Activated CD8-positive, alpha-beta memory T cell treated with anti-CD3 and anti-CD28 coated beads, Interleukin-2, amount 50 U/mL, for 24 hours (primary cell): ENCODE measurements around the gene CSNK1D.

Source experiments
- DNase-seq: peaks from one replicate; pipeline ENCODE4 v3.0.0-alpha.2; 2020; ENCODE audit errors: extremely low read depth

Gene CSNK1D

DNA sequence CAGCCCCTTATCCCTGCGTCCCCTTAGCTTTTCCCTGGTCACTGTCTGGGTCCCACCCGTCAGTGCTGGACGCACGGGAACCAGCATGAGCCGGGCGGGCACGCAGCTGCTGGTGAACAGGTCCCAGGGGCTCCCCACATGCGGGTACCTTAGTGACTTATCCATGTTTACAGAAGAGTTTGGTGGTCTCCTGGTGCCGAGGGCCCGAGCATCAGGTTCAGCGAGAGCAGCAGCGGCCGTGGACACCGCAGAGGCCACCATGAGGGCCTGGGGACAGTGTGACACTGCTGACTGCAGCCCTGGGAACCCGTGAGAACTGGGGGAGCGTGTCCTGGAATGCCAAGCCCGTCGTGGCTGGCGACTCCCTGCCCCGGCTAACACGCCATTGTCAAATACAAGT lies 37.4 kb upstream of the CSNK1D start:
- no peak for DNase-seq

DNA sequence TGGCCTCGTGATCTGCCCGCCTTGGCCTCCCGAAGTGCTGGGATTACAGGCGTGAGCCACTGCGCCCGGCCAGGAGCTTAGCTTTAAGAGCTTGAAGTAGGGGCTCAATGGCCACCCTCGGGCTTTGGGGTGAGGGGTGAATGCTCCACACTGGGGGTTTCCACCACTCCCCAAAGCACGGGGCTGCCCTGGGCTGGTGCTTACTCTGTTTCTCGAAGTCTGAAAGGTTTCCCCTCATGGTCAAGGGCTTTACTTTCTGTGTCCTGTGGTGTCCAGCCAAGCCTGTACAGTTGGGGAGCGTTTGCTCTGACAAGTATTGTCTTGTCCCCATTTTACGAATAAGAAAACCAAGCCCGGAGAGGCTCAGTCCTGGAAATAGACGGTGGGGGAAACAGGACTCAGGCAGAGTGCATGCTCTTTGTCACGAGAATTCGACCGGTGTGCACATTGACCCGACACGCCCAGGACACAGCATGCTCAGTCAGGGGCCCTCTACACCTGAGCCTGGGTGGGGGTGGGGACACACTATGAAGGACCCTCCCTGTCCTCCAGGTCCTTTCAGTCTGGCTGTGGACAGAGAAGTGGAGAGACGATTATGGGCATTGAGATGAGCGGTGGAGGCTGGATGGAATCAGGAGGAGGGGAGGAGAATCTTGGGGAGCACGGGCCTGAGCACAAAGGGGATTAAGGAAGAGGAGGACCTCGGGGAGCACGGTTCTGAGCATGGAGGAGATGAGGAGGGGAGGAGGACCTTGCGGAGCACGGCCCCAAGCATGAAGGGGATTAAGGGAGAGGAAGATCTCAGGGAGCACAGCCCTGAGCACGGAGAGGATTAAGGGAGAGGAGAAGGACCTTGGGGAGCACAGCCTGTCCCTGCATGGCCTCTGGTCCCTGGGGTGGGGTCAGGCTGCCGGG lies 36.4 kb upstream of the CSNK1D start:
- DNase-seq: no peak

DNA sequence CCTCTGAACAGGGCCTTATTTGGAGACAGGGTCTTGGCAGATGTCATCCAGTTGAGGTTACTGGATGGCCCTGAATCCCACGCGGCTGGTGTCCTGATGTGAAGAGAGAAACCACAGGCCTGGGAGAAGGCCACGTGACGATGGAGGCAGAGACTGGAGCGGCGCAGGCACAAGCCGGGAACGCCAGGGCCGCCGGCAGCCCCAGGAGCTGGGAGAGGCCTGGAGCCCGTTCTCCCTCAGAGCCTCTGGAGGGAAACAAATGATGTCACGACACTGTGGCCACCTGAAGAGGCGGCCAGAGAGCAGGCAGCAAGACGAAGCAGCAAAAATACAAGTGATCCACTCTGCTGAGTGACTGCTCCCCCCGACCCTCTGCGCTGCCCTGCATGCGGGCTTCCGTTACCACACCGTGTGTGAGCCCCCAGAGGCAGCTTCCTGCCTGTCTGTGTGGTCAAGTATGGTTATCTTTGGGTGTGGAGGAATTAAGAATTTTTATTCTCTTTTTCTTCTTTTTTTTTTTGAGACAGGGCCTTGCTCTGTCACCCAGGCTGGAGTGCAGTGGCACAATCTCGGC lies 32.3 kb upstream of the CSNK1D start:
- DNase-seq: no peak

DNA sequence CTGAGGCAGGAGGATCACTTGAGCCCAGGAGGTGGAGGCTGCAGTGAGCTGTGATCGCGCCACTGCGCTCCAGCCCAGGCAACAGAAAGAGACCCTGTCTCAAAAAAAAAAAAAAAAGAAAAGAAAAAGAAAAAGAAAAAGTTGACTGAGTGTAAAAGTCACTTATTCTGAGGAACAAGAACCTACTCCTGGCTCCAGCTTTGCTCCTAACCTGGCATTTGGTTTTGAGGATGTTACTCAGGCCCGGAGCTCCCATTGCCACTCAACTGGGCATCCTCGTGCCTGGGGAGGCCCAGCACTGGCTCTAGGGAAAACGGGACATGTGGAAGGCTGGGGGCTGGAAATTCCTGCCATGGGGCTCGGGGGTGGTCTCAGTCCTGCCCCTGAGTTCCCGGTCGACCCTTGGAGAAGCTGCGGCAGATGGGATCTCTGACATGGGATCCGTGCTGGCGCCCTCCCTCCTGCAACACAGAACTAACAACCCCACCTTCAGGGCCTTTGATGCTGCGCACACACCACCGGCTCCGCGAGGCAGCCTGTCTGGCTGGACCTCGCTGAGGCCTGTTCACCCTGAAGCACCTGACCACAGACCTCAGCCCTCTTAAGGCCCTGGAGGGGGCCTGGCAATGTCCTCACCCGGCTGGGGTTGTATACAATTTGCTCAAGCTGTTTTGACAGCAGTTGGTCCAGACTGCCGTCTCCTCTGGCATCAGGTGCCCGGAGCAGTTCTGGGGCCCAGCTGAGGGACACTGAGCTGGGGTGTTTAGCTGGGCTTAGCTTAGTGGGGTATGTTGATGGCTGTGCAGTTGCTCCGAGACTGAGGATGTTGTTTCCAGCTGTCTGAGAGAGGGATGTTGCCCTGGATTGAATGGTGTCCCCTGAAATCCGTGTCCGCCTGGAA lies 31.6 kb upstream of the CSNK1D start:
- no peak for DNase-seq

DNA sequence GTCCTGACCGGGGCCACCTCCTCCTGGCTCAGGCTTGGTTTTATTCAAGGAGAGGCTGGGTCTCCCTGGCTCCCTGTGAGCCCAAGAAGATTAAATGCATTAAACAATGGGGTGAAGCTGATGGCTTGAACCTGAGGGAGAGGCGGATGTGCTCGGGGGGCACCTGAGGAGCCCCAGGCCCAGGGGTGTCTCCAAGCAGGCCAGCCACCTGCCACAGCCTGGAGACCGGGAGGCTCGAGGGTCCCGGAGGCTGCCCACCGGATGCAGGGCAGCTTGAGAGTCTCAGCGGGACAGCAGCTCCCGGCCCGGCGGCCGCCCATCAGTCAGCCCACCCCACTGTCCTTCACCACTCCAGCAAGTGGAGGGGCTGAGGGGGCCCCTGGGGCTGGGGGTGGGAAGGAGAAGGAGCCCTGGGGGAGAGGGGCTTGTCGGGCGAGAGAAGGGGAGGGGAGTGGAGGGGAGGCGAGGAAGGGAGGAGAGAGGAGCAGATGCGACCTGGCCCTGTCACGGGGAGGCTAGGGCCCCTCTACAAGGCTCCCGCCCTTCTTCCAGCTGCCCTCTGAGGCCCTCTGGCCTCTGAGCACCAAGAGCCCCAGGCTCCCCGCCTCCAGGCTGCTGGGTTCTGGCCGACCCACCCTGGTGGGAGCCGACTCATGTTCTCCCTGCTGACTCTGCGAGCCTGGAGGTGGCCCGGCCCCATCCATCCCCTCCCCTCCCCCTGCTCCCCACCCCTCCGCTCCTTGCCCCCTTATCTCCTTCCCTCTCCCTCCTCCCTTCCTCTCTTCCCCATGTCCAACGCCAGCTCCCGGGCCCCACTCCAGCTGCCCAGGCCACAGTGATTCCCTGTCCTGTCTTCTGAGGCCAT lies 30.7 kb upstream of the CSNK1D start:
- no peak for DNase-seq

DNA sequence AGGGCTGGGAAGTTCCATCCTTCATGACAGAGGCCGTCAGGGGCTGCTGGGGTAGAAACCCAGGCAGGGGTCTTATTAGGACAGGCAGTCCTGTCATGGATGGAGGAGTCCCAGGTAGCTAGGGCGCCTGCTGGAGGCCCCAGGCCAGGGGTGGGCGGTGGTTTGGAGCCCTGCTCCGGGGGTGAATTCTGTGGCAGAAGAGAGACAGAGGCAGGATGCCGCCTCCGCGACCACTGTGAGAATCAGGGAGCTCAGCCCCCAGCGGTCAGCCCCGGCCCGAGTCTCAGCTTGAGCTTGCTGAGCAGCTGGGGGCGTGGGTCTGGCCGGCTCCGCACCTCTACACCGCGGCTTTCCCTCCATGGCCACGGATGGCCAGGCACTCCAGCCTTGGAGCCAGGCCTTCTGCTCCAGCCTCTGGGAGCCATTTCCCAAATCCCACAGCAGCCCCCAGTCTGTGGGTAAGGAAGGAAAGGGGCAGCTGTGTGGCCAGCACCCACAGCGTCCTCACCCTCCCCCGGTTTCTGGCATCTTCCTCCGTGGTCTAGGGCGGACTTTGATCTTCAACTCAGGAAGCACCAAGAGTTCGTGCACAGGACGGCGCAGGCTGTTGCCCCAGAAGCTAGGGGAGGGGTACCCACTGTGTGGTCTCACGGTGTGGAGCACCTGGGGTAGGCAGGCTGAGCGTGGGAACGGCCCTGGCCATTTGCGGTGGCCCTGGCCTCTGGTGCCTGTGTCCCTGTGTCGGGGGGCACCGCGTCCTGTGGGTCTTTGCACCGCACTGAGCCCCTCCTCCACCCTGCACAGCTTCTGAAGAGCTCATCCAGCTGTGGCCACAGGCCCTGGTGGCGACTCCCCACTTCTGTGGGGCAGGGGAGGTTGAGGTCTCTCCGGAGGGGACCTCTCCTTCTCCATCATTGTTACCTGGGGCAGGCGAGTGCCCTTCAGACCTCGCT lies 29.8 kb upstream of the CSNK1D start:
- DNase-seq: no peak

DNA sequence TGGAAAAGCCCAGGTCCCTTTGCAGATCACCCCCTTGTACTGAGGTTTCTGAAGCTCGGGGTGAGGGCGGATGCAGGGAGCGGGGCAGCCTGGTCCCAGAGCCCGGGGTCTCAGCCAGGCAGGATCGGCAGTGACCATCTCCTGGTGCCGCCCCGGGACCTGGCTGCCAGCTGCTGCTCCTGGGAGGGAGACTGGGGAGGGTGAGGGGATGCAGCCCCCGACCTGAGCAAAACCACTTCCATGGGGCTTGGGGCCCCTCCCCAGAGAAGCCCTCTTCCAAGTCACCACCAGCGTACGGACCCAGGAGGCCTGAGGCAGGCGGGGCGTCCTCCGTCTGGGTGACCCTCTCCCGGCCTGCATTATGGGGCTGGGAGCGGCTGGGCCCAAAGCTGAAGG lies 29.1 kb upstream of the CSNK1D start:
- DNase-seq: no peak

DNA sequence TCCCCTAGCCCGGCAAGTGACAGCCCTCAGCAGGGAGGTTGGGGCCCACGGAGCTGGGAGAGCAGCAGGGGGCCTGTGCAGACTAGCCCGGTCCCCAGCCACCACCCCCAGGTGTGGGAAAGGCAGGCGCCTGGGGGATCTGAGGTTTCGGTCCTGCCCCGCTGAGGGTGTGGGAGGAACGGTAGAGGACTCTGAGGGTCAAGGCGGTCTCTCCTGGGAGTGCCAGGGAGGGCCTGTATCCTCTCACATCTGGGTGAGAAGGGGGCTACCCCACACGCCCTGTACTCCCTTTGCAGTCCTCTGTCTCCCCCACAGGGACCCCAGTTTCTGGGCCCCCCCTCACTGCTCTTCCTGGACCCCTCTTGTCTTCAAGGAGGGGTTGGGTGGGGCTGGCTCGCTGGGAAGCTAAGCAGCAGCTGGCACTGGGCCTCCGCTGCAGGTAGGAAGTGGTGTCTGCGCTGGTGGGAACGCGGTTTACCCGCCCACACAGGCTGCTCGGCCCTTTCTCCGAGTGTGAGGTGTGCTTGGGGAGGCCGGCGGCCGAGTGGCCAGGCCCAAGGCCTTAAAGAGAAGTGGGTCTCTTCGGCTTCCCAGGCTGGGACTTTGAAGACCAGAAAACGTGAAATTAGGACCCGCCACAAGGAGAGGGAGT lies 28.5 kb upstream of the CSNK1D start:
- DNase-seq: no peak

DNA sequence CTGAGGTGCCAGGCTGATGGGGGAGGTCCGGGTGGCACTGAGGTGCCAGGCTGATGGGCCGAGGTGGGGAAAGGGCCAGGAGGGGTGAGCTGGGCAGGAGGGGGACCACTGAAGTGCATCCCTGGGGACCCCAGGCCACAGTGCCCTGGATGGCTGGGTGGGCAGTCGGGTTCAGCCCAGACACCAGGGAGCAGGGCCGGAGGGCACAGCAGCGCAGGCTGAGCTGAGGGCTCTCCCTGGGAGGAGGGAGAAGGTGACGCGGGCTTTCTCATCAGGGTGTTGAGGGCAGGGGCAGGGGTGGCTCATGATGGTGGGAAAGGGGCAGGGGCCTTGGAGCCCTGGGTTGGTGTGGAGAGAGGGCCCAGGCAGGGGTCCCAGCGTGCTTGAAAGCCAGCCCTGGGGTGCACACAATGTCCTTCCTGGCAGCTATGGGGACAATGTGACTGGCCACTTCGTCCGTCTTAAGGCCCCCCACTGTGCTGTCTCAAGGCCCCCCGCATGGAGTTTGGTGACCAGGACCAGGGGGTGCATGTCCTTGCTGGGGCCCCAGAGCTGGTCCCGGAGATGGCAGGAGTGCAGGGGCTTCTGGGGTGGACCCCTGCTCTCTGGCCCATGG lies 27.9 kb upstream of the CSNK1D start:
- no peak for DNase-seq

DNA sequence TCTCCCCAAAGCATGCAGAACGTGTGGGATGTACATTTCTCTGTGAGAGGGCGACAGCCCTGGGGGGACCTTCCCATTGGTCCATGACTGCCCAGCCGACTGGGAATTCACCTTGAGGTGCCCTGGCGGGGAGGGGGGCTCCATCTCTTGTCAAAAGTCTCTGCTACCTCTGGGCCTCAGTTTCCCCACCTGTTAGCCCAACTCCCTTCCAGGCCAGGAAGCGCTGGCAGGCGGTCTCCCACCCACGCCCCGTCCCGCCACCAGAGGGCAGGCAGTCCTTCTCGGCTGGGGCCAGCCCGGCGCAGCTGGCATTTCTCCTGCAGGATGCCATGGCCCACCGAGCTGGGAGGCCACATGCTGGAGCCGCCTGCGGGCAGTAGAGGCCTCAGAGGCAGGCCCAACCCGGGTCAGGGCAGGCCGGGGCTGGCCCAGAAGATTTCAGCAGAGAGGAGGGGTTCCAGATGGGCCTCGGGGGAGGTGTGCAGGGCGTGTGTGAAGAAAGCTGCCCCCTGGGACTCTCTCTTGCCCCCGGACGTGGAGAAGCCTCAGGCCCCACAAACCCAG lies 27.3 kb upstream of the CSNK1D start:
- no peak for DNase-seq

DNA sequence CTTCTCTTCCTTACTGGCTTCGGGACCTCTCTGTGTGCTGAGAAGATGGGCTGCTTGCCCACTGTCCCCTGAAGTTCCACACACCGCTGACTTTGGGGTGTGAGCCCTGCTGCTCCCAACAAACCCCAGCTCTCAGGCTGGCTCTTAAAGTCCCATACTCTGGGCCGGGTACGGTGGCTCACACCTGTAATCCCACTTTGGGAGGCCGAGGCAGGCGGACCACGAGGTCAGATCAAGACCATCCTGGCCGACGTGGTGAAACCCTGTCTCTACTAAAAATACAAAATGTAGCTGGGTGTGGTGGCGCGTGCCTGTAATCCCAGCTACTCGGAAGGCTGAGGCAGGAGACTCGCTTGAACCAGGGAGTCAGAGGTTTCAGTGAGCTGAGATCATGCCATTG lies 26.7 kb upstream of the CSNK1D start:
- no peak for DNase-seq

DNA sequence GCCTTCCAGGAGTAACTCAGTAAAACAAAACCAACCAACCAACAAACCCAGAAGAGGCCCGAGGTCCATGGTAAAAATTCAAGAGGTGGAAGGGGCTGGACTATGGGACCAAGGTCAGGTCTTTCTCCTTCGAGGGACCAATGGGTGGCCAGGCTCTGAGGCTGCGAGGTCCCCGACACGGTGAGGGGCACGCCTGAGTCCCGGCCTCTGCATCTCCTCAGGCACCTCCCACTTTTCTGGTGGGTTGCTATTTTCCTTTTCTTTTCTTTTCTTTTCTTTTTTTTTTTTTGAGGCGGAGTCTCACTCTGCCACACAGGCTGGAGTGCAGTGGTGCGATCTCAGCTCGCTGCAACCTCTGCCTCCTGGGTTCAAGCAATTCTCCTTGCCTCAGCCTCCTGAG lies 26.0 kb upstream of the CSNK1D start:
- no peak for DNase-seq

DNA sequence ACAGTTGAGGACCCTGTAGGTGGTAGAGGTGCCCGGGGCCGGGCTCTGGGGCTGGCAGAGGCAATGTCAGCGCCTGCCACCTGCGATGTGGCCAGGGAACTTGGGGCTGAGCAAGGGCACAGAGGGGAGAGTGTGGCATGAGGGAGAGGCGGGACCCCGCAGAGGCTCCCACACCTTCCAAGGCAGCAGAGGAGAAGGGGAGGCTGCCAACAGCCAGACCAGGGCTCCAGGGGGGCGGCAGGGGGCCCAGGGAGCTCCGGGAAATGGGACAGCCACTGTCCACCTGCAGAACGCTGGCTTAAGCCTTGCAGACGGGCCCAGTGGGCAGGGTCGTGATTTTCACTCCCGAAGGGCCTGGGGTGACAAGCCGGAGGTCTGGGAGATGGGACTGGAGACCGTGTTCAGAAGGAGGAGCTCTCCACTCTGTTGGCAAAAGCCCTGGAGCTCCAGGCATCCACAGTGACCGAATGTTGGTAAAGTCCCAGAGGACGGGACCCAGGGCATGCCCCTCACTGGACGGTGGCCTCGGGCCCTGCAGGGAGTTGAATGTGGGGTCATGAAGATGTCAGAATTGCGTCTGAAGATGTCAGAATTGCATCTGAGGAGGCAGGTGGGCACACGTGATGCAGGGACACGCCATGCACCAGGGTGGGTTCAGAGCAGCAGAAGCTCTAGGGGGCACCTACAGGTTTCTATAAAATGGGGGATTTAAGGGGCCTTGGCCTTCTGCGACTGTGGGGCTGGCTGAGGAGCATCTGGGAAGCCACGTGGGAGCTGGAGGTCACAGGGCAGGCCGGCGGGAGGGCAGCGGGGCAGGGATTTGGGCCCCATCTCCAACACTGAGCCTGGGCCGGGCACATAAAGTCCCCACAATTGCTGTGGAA lies 25.3 kb upstream of the CSNK1D start:
- DNase-seq: no peak

DNA sequence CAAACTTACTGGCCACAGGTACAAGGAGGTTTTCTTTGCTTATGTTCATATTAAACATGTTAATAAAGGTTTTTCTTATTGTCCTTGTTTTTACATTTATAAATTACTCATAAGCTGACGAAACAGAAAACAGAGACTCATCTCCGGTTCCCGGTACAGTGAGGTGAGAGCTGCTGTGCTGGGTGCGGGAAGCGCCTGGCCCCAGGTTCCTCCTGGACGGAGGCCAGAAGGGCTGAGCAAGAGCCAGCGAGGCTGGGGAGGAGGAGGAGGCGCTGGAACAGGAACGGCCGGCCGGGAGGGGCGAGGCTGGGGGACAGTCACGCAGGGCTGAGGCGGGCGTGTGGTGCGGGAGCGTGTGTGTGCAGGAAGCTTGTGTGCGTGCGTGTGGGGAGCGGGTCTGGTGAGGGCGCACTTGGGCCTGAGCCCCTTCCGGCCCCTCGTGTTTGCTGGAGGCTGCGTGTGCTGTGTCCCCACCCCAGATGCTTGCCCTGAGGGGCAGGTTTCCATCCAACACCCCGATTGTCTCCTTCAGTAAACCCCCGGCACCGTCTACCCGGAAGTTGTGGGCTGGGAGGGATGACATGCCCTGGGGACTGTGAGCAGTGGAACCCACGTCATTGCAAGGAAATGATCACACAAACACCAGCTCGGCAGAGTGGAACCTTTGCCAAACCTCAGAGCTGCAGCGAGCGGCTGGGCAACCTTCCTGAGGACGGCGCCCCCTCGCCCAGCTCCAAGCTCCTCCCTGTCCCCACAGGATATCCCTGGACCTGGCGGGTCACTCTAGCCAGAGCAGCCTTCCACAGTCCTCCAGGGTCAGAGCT lies 24.4 kb upstream of the CSNK1D start:
- peak; percentile 83 for DNase-seq

DNA sequence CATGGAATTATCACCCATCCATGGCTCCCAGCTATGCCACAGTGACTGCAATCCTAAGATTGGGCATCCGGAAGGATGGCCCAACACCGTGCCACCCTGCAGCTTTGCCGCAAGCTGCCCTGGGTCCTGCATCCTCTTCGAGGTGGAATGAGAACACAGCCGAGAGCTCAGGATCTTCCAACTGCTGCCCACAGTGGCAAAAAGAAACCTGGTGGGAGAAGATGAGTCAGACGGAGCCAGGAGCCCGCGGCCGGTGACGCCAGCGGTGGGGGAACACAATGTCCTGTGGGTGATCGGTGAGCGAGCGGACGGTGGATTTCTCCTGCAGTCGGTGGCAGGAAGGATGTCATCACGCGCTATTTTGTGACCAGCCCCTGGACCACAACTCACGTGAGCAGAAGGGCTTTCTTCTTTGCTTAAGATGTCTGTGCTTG lies 23.8 kb upstream of the CSNK1D start:
- peak; percentile 81 for DNase-seq

DNA sequence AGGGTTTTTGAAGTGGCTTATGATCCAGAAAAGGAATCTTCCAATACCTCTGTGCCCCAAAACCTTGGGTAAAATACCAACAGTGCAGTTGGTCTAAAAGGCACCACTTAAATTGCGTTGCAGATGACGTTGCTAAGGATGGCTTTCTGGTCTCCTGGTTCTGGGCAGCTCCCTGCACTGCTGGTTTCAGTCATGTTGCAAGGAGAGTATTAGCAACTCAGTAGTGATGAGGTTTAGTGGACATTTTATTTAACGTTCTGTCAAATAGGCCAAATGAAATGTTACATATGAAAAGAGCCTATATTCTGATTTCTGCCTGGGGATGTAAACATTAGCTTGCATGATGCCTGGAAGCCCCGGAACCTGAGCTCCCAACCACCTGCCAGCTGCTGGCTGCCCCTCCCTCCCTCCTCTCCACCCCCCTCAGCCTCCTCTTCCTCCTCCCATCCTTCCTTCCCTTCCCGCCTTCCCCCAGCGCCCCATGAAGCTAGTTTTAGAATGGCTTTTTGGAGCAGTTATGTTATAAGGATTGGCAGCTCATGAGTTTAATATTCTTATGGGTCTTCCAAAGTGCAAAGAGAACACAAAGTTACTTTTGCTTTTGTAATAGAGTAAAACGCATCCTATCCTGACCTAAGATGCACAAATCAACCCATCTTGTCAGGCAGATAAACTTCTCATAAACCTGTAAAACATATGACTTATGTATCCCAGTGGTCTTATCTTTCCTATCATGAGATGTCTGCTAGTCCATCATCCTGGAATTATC lies 23.2 kb upstream of the CSNK1D start:
- DNase-seq: no peak
